ENCODE results near the gene CHRND.

Gene CHRND

DNA sequence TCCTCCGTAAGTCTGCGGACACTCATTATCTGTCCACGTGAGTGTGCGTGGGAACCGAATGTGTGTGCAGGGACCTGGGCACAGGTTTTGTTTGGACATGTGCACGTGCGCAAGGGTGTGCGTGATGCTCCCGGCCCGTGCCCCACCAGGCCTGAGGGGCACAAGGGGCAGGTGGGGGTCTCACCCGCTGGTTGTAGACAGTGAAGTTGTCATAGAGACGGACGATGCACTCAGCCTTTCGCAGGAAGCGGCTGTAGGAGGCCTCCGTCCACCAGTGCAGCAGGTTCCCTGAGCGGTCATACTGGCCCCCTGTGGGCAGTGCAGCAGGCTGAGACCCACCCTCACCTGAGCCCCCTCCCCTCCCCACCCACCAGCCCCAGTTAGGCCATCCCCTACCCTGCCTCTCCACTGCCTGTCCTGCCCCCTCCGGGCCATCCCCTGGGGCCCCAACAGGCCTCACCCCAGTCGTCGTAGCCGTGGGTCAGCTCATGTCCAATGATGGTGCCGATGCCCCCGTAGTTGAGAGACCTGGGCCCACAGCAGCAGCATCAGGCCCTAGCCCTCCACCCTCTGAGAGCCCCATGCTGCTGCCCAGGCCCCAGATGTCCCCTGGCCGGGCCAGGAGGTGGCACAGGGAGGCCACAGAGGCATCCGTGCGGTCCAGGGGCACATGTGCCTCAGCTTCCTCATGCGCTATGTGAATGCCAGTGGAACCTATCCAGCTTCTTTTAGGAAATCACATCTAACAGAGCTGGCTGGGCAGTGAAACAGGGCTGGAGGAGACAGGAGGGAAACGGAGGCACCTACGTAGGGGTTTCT lies 44.4 kb upstream of the CHRND start:
- H3K27ac ChIP-seq, result no peak overlapping the region
- no peak for TF ChIP-seq ZFX (IDR thresholded peaks at IDR 0.05; ENCODE audit: borderline replicate concordance)
- TF ChIP-seq, protein P1, sequence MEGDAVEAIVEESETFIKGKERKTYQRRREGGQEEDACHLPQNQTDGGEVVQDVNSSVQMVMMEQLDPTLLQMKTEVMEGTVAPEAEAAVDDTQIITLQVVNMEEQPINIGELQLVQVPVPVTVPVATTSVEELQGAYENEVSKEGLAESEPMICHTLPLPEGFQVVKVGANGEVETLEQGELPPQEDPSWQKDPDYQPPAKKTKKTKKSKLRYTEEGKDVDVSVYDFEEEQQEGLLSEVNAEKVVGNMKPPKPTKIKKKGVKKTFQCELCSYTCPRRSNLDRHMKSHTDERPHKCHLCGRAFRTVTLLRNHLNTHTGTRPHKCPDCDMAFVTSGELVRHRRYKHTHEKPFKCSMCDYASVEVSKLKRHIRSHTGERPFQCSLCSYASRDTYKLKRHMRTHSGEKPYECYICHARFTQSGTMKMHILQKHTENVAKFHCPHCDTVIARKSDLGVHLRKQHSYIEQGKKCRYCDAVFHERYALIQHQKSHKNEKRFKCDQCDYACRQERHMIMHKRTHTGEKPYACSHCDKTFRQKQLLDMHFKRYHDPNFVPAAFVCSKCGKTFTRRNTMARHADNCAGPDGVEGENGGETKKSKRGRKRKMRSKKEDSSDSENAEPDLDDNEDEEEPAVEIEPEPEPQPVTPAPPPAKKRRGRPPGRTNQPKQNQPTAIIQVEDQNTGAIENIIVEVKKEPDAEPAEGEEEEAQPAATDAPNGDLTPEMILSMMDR (IDR thresholded peaks at IDR 0.05), result no peak

DNA sequence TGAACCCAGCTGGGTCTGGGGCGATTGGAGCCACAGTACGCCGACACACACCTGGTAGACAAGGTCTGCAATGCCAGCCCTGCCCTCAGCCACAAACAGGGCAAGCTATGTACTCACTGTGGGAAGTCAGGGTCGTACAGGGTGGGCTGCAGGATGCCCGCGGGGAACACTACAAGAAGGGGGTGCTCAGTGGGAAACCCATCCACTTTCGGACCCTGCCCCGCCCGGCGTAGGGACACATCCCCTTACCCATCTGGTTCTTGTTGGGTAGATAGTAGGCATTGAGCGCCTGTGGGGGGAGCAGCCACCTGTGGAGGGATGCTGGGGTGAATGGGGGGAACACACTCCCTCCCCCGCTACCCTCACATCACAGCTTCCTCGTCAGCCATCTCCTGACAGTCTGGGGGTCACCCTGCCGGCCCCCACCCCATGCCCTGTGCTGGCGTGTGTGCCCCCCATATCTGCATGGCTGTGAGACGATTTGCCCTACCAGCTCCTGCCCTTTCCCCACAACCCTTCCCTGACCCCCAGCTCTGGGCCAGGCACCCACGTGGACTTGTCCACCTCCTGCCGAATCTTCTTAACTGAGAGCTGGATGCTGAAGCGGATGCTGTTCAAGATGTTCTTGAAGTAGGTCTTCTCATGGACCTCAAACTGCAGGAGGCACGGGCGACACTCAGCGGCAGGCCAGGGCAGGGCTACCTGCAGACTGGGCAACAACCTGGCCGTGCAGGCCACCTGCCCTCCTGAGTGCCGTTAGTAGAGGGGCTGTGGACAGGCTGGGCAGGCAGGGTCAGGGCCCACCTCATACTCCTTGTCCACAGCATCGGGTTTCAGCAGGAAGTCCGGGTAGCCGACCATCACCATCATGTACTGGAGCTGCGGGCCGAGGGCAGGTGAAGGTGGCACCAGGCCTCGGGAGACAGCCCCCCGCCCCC lies 43.4 kb upstream of the CHRND start:
- H3K27ac ChIP-seq, result no peak overlapping the region
- TF ChIP-seq ZFX (IDR thresholded peaks at IDR 0.05; ENCODE audit: borderline replicate concordance), result no peak
- TF ChIP-seq, protein P1 (IDR thresholded peaks at IDR 0.05), result no peak

DNA sequence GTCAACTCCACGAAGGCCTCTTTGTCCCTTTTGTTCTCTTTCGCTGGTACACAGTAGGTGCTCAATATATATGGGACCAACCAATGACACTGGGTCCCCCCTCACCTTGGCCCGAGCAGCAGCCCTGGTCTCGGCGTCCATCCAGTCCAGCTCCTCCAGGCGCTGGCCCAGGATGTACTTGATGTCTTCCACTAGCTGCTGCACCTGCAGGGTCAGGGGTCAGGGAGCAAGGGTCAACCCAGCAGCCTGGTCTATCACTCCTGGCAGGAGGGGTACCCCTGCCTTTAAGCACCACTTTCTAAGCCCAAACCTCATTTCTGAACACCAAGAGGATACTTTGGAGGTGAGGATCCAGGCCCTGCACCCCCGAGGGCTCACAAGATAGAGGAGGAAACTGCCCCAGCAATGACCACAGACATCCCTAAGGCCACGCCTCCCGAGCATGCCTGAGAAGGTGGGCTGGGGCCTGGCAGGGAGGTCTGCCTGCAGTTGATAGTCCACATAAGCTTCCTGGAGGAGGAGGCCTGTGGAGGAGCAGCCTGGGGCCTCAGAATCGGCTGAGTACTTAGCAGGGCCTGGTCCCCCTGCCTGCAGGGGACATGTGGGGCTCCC lies 42.5 kb upstream of the CHRND start:
- H3K27ac ChIP-seq, result no peak overlapping the region
- no peak for TF ChIP-seq ZFX (IDR thresholded peaks at IDR 0.05; ENCODE audit: borderline replicate concordance)
- TF ChIP-seq, protein P1 (IDR thresholded peaks at IDR 0.05), result no peak

DNA sequence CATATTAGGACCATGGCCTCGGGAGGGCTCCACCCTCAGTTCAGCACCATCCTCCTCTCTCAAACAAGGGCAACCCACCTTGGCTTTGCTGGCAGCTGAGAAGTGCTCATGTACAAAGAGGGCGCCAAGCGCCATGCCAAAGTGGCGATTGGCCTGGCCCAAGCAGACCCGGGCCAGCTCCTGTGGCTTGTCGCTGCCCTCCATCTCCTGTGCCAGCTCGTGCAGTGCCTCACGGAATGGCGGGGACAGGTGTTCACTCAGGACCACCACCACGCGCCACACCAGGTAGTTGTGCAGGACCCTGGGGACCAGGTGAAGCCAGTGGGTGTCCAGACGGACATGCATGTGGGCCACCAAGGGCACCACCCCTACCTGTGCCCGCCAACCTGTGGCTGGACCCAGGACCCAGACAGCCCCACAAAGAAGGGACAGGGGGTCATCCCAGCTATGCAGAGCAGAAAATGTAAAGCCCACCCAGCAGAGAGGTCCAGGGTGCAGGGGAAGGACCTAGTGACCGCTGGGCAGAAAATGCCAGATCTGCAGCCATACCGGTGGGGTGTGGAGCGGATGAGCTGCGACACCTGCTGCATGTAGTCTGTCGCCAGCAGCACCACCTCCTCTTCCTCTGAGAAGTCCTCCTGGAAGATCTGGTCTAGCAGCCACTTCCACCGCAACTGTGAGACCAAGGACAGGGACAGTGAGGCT lies 41.9 kb upstream of the CHRND start:
- H3K27ac ChIP-seq, result no peak overlapping the region
- no peak for TF ChIP-seq ZFX (IDR thresholded peaks at IDR 0.05; ENCODE audit: borderline replicate concordance)
- TF ChIP-seq, protein P1 (IDR thresholded peaks at IDR 0.05), result no peak

DNA sequence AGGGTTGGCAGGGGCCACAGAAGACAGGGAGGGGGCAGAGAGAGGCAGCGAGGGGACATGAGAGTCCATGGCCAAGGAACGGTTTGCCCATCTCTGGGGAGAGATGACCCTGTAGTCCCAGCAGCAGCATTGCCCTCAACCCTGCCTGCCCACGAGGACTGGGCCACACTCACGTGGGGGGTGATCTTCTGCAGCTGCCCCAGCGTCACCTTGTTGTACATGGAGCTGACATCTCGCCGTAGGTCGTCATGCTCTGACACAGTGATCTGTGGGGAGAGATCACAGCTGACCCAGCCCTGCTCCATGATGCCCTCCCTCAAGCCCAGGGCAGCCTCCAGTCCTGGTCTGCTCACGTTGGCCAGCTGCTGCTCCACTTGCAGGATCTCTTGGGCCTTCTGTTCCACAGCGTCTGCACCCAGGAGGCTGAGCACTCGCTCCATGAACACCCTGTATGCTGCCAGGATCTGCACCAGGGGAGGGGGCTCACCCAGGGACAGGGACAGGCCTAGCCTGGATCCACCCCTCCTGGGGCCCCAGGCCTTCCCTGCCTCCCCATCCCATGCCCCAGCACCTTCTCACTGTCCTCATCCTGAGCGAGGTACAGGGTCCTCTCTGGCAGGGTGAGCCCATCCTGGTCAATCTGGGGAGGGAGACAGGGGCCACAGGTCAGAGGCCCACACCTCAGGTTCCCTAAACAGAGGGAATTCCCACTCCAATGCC lies 41.2 kb upstream of the CHRND start:
- TF ChIP-seq ZFX (IDR thresholded peaks at IDR 0.05; ENCODE audit: borderline replicate concordance), result no peak
- TF ChIP-seq, protein P1 (IDR thresholded peaks at IDR 0.05), result no peak
- no peak overlapping the region for H3K27ac ChIP-seq

DNA sequence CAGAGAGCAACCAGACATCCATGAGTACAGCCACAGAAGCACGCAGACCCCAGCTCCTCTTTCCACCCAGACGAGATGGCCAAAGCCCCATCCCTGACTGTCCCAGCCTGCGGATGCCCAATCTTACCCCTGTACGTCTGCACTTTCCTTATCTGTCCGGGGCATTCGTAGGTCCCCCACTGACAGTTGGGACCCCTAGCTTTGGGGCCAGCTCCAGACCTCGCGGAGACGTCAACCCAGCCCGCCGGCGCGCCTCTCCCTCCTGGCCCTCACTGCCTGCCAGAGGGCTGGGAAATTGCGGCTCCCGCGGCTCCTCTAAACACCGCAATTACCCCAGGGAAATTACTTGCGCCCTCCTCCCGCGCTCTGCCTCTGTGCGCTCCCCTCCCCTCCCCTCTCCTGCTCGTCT lies 40.6 kb upstream of the CHRND start:
- no peak overlapping the region for H3K27ac ChIP-seq
- TF ChIP-seq, protein P1 (IDR thresholded peaks at IDR 0.05), result no peak
- no peak for TF ChIP-seq ZFX (IDR thresholded peaks at IDR 0.05; ENCODE audit: borderline replicate concordance)
